Neural progenitor cell (in vitro differentiated cells): ENCODE data around the gene AHI1.

Experiments used
- CTCF ChIP-seq: fragments of 200-600 bp; sonication (generic); IDR thresholded peaks from 2 replicates; pipeline ENCODE4 v1.5.1; 2017; ENCODE audit warnings: antibody characterized with exemption, mild to moderate bottlenecking
- EZH2phosphoT487 ChIP-seq: fragments of 200-600 bp; sonication (generic); IDR thresholded peaks from 2 replicates; pipeline ENCODE4 v1.6.1; 2017; ENCODE audit warnings: antibody characterized with exemption

GRCh38 chr6:135390458-135390857 is 107.1 kb downstream of the AHI1 start:
- TF ChIP-seq CTCF = no peak
- no peak for TF ChIP-seq EZH2phosphoT487
